Left renal cortex interstitium (tissue), 4 donors: ENCODE data around the gene CALN1. TPM values are rescaled to one million over a fixed set of nuclear protein-coding genes. Genes with fewer than 3 reads are reported as not detected.
"Not testable (repeated sequence)": the region's sequence is repeated elsewhere in the genome, so short reads cannot be mapped to it uniquely, and the experiment has no call there.

ENCODE experiments used
- DNase-seq, 4 donors: peaks; one replicate each; pipeline ENCODE4 v3.0.0-alpha.2; 2013; ENCODE audit warnings: low read depth in 4 of 4, low spot score in 2 of 4, missing footprints in 1 of 4
- polyA plus RNA-seq, 4 donors: library from polyadenylated mRNA; unstranded; fragments of 120-200 nt; gene quantifications; one replicate each; pipeline ENCODE4 v1.2.1, GENCODE V29; 2013; ENCODE audit not compliant: insufficient read length in 4 of 4

Gene CALN1
- polyA plus RNA-seq, 4 donors = 0.61 to 1.1 (median 0.75) TPM

DNA sequence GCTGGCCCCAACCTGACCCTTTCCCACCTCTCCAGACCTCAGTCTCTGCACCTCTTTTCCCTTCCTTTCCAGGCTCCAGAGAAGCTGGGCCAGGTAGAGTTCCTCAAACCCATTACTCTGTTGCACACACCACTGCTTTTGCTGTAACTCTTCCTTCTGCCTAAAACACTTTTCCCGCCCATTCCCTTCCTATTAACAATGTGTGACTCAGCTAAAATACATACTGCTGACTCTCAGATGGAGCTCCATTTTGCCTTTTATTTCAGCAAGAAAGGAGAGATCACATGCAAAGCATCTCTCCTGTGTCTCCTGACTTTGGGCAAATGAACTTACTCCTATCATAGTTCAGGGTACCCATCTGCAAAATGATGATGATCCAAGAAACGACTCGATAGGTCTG, 201.0 kb downstream of the CALN1 start:
- DNase-seq = no peak

DNA sequence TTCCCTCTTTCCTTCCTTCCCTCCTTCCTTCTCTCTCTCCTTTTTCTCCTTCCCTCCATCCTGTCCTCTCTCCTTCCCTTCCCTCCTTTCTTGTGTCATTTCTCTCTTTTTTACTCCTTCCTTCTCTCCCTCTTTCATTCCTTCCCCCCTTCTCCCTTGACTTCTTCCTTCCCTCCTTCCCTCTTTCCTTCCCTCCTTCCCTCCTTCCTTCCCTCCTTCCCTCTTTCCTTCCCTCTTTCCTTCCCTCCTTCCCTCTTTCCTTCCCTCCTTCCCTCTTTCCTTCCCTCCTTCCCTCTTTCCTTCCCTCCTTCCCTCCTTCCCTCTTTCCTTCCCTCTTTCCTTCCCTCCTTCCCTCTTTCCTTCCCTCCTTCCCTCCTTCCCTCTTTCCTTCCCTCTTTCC, 203.1 kb downstream of the CALN1 start:
- not testable (repeated sequence) for DNase-seq

DNA sequence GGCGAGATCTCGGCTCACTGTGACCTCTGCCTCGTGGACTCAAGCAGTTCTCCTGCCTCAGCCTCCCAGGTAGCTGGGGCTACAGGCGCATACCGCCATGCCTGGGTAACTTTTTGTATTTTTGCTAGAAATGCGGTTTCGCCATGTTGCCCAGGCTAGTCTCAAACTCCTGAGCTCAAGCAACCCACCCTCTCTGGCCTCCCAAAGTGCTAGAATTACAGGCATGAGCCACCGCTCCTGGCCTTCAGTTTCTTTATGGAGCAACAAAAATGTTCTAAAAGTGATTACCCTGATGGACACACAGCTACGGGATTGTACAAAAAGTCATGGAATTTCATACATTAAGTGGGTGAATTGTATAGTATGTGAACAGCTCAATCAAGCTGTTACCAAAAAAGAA, 216.0 kb downstream of the CALN1 start:
- no peak for DNase-seq

DNA sequence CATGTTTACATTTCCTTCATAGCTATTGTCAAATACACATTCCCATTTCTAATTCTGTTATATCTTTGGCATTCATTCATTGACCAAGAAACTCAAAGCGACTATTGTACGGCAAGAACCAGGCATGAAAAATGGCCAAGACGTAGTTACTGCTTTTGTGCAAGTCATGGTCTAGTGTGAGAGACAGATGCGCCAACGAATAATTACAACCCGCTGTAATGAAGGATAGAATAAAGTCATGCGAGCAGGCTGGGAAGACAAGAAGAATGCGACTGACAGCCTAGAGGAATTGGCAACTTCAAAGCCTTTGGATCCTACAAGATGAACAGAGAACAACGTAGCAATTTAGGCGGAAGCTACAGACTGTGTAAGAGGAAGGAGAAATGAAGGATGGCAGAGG, 221.2 kb downstream of the CALN1 start:
- DNase-seq = no peak

DNA sequence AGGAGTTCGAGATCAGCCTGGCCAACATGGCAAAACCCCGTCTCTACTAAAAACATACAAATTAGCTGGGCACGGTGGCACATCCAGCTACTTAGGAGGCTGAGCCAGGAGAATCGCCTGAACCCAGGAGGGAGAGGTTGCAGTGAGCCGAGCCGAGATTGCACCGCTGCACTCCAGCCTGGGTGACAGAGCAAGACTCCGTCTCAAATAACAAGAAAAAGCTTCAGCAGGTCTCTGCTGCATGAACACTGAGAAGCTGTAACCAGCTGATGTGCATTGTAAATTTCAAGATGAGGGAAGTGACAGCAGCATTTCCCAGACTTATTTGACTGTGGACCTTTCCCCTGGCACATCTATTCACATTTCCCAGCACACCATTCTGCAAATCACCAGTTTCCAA, 222.0 kb downstream of the CALN1 start:
- no peak for DNase-seq

DNA sequence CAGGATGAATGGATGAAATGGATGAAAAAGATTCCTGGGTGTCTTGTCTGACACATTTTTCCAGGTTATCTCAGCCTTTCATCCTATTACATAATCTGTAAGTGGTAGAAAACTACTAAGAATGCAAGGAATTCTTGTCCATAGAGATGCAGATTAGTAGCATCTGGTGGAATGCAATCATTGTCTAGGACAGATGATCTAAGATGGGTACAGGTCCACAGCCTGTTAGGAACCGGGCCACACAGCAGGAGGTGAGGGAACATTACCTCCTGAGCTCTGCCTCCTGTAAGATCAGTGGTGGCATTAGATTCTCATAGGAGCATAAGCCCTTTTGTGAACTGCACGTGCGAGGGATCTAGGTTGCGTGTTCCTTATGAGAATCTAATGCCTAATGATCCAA, 225.0 kb downstream of the CALN1 start:
- no peak for DNase-seq

DNA sequence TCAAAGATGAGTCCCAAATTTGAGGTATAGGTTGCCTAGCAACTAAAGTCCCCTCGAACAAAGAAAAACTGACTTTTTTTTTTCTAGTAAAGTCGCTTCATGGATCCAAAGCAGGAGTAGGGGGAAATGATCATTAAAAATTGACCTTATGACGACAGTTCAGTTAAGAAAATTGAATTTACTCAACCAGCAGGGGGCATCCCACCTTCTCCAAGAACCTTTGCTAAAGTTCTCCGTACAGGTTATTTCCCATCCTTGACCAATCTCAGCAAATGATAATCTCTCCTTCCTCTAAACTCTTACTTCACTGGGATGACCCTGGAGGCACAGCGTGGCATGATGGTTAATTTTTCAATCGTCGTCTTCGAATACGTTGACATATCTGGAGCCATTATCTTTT, 228.3 kb downstream of the CALN1 start:
- DNase-seq = no peak

DNA sequence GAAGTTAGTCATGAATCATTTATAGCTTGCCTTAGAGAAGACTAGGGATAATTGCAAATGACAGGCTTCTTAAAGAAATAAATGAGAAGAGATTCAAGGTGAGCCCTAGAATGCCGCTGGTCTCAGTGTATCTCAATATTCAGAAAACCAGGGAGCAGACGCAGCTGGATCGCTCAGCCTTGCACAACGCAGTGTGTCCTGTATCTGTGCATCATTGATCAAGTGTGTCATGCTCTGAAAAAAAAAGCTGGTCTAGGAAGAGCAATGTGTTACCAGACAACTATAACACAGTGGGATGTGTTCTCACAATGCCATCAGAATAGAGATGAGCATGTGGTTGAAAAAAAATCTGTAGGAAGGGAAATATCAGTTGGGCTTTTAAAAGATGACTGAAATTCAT, 230.1 kb downstream of the CALN1 start:
- DNase-seq = no peak

DNA sequence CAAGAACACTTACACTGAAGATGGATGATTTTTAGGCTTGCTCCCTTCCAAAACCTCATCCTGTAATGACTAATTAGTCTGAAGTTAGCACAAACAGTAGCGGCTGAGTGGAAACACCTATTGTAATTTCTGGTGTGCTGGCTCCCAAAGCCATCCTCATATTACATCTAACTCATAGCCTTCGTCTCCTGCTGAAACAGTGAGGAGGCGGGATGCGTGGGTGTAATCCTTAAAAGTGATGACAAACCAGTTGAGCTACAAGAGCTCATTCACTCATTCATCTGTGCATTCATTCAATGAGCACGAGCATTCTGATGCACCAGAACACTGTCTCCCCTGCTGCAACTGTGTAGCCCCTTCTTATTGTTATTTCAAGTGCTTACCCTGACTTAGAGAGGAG, 235.3 kb downstream of the CALN1 start:
- DNase-seq = no peak

DNA sequence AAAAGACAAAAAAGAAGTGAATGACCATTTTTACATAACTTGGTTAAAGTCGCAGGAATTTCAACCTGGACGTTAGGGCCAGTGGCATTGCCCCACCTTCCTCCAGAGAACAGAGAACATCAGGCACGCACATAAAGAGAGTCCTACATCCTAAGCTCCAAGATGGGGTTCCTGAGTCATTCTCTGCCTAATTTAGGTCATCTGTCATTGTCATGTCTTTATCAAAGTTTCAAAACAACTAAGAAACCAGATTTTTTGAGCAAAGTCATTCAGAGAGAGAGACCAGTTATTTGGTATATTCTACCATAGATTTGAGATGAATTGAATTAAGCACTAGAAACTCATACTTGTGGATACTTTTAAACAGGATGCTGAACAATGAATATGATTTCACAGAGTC, 241.7 kb downstream of the CALN1 start:
- no peak for DNase-seq

DNA sequence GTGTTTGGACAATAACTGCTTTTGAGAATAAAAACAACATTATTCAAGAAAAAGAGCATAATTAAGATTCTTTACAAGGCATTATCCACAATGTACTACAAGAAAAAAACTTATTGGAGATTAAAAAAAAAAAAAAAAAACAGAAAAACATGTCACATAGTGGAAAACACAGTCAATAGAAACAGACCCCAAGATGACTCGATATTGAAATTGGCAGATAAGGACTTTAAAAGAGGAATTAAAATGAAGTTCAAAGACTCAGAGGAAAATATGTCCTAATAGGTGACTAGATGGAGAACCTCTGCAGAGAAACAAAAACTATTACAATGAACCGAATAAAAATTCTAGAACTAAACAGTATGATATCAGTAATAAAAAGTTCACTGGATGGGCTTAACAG, 248.9 kb downstream of the CALN1 start:
- DNase-seq = no peak

DNA sequence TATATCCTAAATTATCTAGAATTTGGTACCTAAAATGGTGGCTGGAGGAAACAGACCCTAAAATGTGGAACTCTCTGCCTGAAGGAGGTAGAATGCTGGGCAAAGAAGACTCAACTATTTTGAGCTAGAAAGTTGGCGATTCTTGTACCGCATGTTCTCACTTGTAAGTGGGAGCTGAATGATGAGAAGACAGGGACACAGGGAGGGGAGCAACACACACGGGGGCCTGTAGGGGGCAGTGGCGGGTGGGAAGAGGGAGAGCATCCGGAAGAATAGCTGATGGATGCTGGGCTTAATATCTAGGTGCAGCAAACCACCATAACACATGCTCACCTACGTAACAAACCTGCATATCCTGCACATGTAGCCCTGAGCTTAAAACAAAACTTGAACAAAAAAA, 250.6 kb downstream of the CALN1 start:
- no peak for DNase-seq

DNA sequence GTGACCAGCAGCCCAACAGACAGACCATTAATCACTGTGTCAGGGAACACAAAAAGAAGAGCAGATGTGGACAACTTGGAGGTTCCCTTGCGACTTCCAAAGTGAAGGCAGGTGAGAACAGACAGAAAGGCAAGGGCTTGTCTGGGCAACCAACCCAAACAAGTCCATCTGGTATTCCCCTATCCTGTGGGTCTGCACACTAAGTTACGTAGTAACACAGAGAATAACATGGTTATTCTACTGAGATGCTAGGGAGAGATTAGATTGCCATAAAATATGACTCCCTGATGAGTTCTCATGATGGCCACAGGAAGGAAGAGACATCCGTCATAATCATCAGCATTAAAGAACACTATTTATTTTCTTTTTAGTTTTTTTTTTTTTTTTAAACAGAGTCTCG, 252.2 kb downstream of the CALN1 start:
- no peak for DNase-seq

DNA sequence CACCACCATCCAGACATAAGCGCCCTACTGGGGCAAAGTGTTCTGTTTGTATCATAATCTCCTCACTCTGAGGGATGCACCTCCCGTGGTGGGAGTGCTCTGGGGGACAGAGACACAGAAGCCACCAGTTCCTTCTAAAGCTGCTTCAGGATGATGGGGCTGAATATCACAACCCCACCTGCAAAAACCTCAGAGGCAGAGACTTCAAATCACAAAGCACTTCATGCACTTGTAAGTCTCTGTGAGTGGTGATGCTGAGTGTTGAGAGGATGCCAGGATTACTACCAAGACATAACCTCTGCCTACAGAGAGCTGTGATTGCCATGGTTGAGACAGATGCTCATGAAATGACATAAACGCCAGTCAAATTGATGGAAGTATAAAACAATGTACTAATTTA, 255.5 kb downstream of the CALN1 start:
- no peak for DNase-seq

DNA sequence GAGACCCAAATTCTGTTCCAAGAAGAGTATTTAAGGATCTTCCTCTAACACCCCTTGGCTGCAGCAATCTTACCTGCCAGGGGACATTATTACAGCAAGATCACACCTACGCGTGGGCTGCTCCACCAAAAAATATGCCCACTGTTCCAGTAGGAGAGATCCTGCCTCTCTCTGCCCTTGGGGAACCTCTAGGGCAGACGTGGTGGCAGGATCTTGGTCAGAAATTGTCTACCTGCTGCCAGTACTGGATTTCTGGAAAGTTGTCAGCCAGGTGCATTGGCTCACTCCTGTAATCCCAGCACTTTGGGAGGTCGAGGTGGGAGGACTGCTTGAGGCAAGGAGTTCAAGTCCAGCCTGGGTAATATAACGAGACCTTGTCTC, 259.0 kb downstream of the CALN1 start:
- DNase-seq = no peak

DNA sequence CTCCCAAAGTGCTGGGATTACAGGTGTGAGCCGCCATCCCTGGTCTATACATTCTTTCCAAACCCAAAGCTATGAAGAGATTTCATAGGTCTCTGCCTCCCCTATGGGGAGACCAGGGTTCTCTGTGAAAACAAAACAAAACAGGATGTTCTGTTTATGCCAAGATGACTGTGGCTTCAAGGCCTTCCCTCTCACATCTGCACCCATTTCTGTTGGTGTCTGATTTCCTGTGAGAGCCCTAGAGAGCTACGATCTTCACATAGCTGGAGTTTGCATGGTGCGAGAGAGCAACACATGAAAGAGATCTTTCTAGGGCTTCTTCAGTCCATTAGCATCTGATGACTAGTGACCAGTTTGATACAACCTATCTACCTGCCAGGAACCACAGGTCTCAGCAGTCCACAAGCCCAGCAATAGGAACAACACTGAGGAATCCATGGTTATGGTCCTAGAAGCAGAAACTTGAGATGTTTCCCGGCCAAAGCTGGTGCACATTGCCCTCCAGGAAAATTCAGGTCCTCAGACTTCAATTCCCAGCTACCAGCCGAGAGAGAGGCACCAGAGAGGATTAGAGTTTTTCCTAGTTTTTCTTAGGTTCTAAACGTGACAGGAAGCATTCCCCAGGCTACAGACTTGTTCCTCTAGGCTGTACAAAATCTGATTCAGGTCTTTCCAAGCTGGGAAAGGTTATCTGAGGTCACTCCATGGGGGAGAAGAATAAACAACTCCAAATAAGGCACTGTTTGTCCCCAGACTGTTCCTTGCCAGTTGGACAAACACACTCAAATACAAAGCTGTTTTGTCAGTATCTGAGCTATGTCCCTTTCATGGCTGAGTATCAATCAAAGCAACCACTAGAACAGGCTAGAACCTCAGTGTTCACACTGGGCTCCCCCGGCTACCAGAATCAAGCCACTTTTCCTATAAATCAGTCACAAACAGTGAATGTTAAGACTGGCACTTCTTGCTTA, 259.7 kb downstream of the CALN1 start:
- peak in 1 of 4 donors; percentile 9 for DNase-seq

DNA sequence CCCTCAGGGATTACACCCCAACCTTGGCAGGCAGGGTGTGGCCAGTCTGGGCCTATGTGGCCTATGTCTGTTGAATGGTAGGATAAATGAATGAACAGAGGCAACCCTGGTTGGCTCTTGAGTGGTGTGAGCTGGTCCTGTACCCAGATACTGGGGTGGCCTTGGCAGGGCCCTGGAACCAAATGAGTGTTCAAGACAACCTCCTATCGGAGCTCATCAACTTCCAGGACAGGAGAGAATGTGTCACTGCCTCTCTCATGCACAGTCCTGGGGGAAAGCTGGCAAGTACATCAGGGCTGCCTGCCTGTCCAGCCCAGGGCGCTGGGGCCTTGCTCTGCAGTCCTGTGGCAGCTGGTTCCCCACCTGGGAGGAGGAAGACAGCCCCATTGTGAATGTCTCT, 271.6 kb downstream of the CALN1 start:
- DNase-seq = no peak

DNA sequence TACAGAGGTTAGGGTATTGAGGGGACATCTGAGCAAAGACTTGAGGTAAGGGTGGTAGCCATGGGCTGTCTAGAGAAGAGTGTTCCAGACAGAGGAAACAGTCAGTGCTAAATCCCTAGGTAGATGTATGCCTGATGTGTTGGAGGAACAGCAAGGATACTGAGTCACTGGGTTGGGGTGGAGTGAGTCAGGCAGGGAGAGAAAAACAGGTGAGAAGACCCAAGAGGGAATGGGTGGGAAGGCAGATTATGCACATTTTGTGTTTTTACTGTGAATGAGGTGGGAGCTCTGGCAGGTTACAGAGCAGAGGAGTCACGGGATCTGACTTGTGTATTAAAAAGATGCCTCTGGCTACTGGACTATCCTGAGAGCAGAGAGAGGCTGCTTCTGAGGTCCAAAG, 285.0 kb downstream of the CALN1 start:
- DNase-seq = no peak

DNA sequence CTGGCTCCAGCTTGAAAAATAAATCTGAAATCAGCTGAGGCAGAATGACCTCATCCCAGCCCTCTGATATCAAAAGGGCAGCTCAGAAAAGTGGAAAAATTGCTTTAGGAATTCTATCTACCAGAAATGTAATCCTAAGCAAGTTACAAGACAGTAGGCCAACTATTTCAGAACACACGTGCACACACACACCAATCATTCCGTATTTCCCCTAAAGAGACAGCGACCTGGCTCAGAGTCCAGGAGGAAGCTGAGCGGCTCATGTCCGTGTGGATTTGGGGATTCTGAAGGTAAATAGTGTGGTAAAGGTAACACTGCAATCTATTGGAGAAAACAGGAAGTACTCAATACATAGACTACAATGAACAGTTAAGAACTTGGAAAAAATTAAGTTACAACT, 288.2 kb downstream of the CALN1 start:
- DNase-seq = no peak

DNA sequence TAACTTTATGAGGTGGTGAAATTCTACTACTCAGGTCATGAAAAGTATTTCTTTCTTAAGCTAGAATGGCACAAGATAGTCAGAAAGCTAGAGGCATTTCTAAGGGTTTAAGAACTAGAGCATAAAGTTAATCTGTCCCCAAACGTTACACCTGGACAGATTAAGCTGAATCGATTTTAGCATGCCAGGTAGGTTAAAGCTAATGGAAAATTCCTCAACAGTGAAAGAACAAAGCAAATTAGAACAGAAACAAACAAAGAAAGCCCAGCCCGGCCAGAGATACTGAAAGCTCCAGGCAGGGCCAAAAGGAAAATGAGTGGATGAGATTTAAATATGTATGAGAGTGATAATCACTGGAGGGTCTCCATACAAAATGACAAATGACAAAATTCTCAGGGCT, 293.8 kb downstream of the CALN1 start:
- no peak for DNase-seq

DNA sequence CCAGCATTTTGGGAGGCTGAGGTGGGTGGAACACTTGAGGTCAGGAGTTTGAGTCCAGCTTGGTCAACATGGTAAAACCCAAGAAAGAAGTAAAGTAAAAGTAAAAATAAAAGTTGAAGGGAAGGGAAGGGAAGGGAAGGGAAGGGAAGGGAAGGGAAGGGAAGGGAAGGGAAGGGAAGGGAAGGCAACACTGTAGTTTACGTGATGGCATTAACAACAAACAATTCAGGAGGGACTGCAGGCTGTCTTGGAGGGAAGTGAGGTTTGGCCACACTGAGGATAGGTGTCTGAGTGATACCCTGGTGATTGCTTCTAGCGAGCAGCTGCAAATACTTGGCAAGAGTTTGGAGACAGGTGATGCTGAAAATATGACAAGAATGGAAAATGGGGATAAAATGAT, 298.0 kb downstream of the CALN1 start:
- DNase-seq = no peak

DNA sequence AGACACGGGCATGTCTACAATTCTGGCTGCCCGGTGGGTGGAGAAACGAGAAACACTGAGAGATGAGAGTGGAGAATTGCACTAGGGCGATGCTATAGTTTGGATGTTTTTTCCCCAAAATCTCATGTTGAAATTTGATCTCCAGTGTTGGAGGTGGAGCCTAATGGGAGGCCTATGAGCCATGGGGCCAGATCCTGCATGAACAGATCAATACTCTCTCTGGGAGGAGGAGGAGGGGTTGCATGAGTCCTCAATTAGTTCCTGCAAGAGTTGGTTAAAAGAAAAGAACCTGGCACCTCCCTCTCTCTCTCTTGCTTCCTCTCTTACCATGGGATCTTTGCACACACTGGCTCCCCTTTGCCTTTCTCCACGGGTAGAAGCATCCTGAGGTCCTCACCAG, 299.1 kb downstream of the CALN1 start:
- DNase-seq = no peak

DNA sequence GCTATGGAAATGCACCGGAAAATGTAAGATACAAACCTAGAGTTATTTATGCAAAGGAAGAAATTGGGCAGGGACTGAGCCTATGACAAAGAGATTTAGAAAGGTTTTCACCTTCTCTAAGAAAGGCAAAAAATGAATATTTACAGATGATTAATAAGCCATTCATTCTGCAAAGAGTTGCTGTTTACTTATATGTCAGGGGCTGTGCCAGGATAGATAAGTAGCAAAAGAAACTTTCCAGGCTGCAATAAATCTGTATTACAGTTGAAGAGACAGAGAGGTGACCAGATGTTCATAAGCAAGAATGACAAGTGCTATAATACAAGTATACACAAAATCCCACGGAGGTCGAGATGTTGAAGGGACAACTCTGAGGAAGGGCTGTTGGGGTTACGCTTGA, 299.6 kb downstream of the CALN1 start:
- no peak for DNase-seq
